K562 (cell line): ENCODE results near the gene POLD4. TPM values are rescaled to one million over a fixed set of nuclear protein-coding genes. Genes with fewer than 3 reads are reported as not detected.

ENCODE experiments used
- ATAC-seq: fragments of 200-7000 bp; cut with Tn5 transposase; 3 replicates; pipeline ENCODE4 v1.9.1; 2020; ENCODE audit warnings: moderate library complexity
- BruUV-seq: library from RNA; stranded (reverse); fragments of 400-500 nt; replicated peaks from 2 replicates; lab custom pipeline; 2021; lab: Mats Ljungman, UMichigan
- CTCF ChIA-PET: fragments of 300-600 bp; formaldehyde crosslinking; extraction: SDS; loops from one replicate; lab custom pipeline; 2021; ENCODE audit warnings: low intra/inter-chr PET ratio; lab: Yijun Ruan, JAX
- POLR2A ChIA-PET: fragments of 300-600, 350-650 bp; sonication (Branson Sonifier 250); formaldehyde crosslinking; extraction: SDS; loops from one replicate; lab custom pipeline; 2021; ENCODE audit warnings: antibody characterized with exemption, inconsistent platforms; lab: Yijun Ruan, JAX
- DNase-seq, 4 experiments: peaks; one replicate each; pipeline versions ENCODE4 v3.0.0 to v3.0.0-alpha.2; 2011 to 2018; ENCODE audit warnings: low spot score in 3 of 4, mixed read lengths in 3 of 4; ENCODE audit errors: extremely low read depth in 1 of 4
- FAIRE-seq: peaks from 2 replicates; lab custom pipeline; 2011; peaks lifted over from hg19 to GRCh38; lab: Jason Lieb, UNC
- H2AFZ ChIP-seq: 2 replicates; pipeline ENCODE4 v1.6.0; 2011; ENCODE audit warnings: low read depth, low read length, control low read depth, inconsistent platforms
- H3K27ac ChIP-seq: fragments of 200-600 bp; 3 replicates; pipeline ENCODE4 v1.8.0; 2011; ENCODE audit warnings: low read depth, mild to moderate bottlenecking, control low read depth, inconsistent platforms, low read length, moderate library complexity, mixed read lengths; ENCODE audit errors: extremely low read depth
- H3K27me3 ChIP-seq, 2 experiments: fragments of 300-600 bp in 1 of 2; 2 replicates in 1 of 2; 3 replicates in 1 of 2; pipeline versions ENCODE4 v1.6.0 to v1.8.0; 2011; ENCODE audit warnings: inconsistent platforms in 2 of 2, low read length in 2 of 2, mild to moderate bottlenecking in 1 of 2, mixed read lengths in 1 of 2, moderate library complexity in 1 of 2; ENCODE audit not compliant: control insufficient read depth in 2 of 2, insufficient read depth in 2 of 2
- H3K36me3 ChIP-seq: fragments of 300-600 bp; 3 replicates; pipeline ENCODE4 v1.8.0; 2011; ENCODE audit warnings: mild to moderate bottlenecking, low read length, inconsistent platforms; ENCODE audit not compliant: control insufficient read depth, insufficient read depth
- H3K4me1 ChIP-seq, 2 experiments: fragments of 200-600 bp in 1 of 2; replicated peaks in 1 of 2; 2 replicates in 1 of 2; 3 replicates in 1 of 2; pipeline versions ENCODE4 v1.5.1 to v1.8.0; 2011; ENCODE audit warnings: inconsistent platforms in 2 of 2, low read length in 2 of 2, mild to moderate bottlenecking in 1 of 2, mixed read lengths in 1 of 2, moderate library complexity in 1 of 2; ENCODE audit not compliant: control insufficient read depth in 2 of 2, insufficient read depth in 2 of 2
- H3K4me2 ChIP-seq: 2 replicates; pipeline ENCODE4 v1.6.1; 2011; ENCODE audit warnings: low read length, control low read depth, inconsistent platforms, mixed read lengths; ENCODE audit not compliant: insufficient read depth
- H3K4me3 ChIP-seq: fragments of 200-600 bp; sonication (generic), shearing (Covaris generic); 2 replicates; pipeline ENCODE4 v1.5.1; 2016; ENCODE audit warnings: control low read depth, inconsistent platforms
- H3K79me2 ChIP-seq: fragments of 200-600 bp; 3 replicates; pipeline ENCODE4 v1.8.0; 2011; ENCODE audit warnings: low read length, inconsistent platforms; ENCODE audit not compliant: control insufficient read depth, insufficient read depth
- H3K9ac ChIP-seq, 2 experiments: 2 replicates each; pipeline versions ENCODE4 v1.6.0 to v1.6.1; 2011; ENCODE audit warnings: low read depth in 2 of 2, low read length in 2 of 2, control low read depth in 1 of 2, inconsistent platforms in 1 of 2, mild to moderate bottlenecking in 1 of 2, mixed read lengths in 1 of 2; ENCODE audit not compliant: insufficient read depth in 1 of 2
- H3K9me1 ChIP-seq: one replicate; pipeline ENCODE4 v1.6.0; 2011; ENCODE audit warnings: inconsistent platforms, mild to moderate bottlenecking, low read length, moderate library complexity; ENCODE audit not compliant: control insufficient read depth, insufficient read depth
- H3K9me3 ChIP-seq: replicated peaks from 2 replicates; pipeline ENCODE4 v1.5.1; 2011; ENCODE audit warnings: low read depth, low read length, inconsistent platforms; ENCODE audit not compliant: control insufficient read depth, insufficient read depth
- H4K20me1 ChIP-seq: replicated peaks from 2 replicates; pipeline ENCODE4 v1.6.1; 2011; ENCODE audit warnings: low read length, inconsistent platforms, mixed read lengths; ENCODE audit not compliant: control insufficient read depth, insufficient read depth
- CHD2 ChIP-seq: IDR thresholded peaks from 2 replicates; pipeline ENCODE4 v1.6.1; 2011; ENCODE audit warnings: low read depth, low read length
- HNRNPK ChIP-seq: fragments of 200-400 bp; formaldehyde crosslinking; IDR thresholded peaks from one replicate; pipeline ENCODE4 v1.6.1; 2018; ENCODE audit warnings: mild to moderate bottlenecking, low read depth, low read length; ENCODE audit not compliant: poor library complexity, severe bottlenecking
- NONO ChIP-seq, 2 experiments: fragments of 200-400 bp in 1 of 2; fragments of 450-650 bp in 1 of 2; formaldehyde crosslinking in 1 of 2; IDR thresholded peaks; 2 replicates each; pipeline ENCODE4 v1.6.1; 2017; ENCODE audit warnings: low read depth in 2 of 2, mild to moderate bottlenecking in 2 of 2, moderate library complexity in 2 of 2, low read length in 1 of 2
- POLR2G ChIP-seq: fragments of 200-400 bp; formaldehyde crosslinking; IDR thresholded peaks from 2 replicates; pipeline ENCODE4 v1.6.1; 2017; ENCODE audit warnings: low read depth, mild to moderate bottlenecking, antibody characterized with exemption, low read length, moderate library complexity
- RBFOX2 ChIP-seq: fragments of 200-400 bp; formaldehyde crosslinking; IDR thresholded peaks from 2 replicates; pipeline ENCODE4 v1.6.1; 2017; ENCODE audit warnings: low read depth, mild to moderate bottlenecking, low read length, moderate library complexity
- SMARCA5 ChIP-seq: fragments of 450-650 bp; IDR thresholded peaks from 2 replicates; pipeline ENCODE4 v1.6.1; 2016
- ZBTB12 ChIP-seq: fragments of 250-450 bp; sonication (Bioruptor Pico); IDR thresholded peaks from 2 replicates; pipeline ENCODE4 v1.4.0; 2020
- ZBTB33 ChIP-seq: sonication (generic); formaldehyde crosslinking; IDR thresholded peaks from 2 replicates; pipeline ENCODE4 v1.8.1; 2023; ENCODE audit warnings: mild to moderate bottlenecking, missing genetic modification reagents
- WGBS: fragments of 100-300 bp; shearing (Covaris generic); methylation state at CpG from one replicate; pipeline ENCODE4 v1.1.6; 2016; ENCODE audit warnings: low coverage, mixed read lengths; ENCODE audit not compliant: insufficient coverage; ENCODE audit errors: missing lambda C conversion rate; 5-methylcytosine and 5-hydroxymethylcytosine counted together
- in situ Hi-C: fragments of 300-500 bp; cut with MboI; formaldehyde crosslinking; loops from 4 replicates; pipeline ENCODE4 v1.15.0; 2018; ENCODE audit warnings: inconsistent platforms, mixed read lengths
- intact Hi-C: fragments of 100-400 bp; cut with micrococcal nuclease; formaldehyde crosslinking; loops from 2 replicates; pipeline ENCODE4 v1.14.2; 2022
- polyA plus RNA-seq, 8 experiments: library from polyadenylated mRNA; depleted of rRNA in 4 of 8; stranded (reverse) in 5 of 8; unstranded in 3 of 8; fragments of >200 nt; fragmentation: Nextera tagmentation in 2 of 8; fragmentation: Illumina TruSeq in 1 of 8; extraction: Ambion mirVana in 2 of 8; extraction: Trizol in 1 of 8; gene quantifications; 2 replicates each; pipeline versions ENCODE4 v1.2.1 to v1.2.3, GENCODE V29; 2011 to 2014; ENCODE audit warnings: inconsistent platforms in 1 of 8, missing spikeins in 1 of 8
- total RNA-seq, 7 experiments: library from RNA; depleted of rRNA in 6 of 7; stranded (reverse); fragments of >200 nt in 6 of 7; fragmentation: Illumina TruSeq in 2 of 7; extraction: Trizol in 2 of 7; gene quantifications; 2 replicates each; pipeline versions ENCODE4 v1.2.1 to v1.2.3, GENCODE V29; 2011 to 2021; ENCODE audit warnings: low replicate concordance in 1 of 7
- TF ChIP-seq, protein P1 (sequence below), 3 experiments: fragments of 200-800 bp in 1 of 3; fragments of 250-450 bp in 1 of 3; fragments of 450-650 bp in 1 of 3; sonication (Bioruptor Pico) in 1 of 3; sonication (Bioruptor generic) in 1 of 3; formaldehyde crosslinking in 1 of 3; IDR thresholded peaks; 2 replicates each; pipeline versions ENCODE4 v1.6.1 to v1.8.0; 2016 to 2022; ENCODE audit warnings: mild to moderate bottlenecking in 2 of 3, missing genetic modification characterization in 2 of 3, missing compliant biosample characterization in 1 of 3, moderate library complexity in 1 of 3
- TF ChIP-seq, protein P2 (sequence below): sonication (generic); formaldehyde crosslinking; IDR thresholded peaks from 2 replicates; pipeline ENCODE4 v1.8.1; 2023; ENCODE audit warnings: mild to moderate bottlenecking, missing genetic modification reagents

POLD4 gene
- total and polyA plus RNA-seq, 9 of the 15 experiments (the other 6 are each of a cell fraction or from before 2014, with no cell fraction given), result 5.8 to 64.5 (median 18.3) TPM

DNA sequence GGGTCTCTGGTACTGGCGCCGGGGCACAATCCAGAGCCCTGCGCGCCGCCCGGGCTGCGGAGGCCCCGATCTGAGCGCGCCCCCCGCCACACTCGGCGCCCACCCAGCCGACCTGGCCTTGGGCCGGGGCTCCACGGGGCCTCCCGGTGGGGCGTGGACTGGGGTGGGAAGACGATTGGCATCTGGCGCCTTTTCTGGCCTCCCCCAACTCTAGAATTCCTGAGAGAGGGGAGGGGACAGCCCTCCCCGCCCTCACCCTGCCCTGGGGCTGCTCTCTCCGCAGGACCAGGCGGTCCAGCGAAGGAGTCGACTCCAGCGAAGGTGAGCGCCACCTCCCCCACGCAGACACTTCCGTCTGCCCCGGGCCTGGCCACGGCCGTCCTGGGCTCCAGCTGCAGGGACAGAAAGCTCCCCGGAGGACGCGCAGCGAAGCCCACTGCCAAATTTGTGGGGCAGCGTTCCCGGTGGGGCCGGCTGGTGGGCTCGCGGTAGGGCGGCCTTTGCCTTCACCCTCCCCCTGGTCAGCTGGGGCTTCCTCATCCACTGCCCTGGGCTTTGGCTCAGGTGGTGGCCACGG lies 49.4 kb downstream of the POLD4 start:
- H3K27me3 ChIP-seq, result no peaks in the 10 kb centered on the region
- H3K9ac ChIP-seq, result no peak overlapping the region
- POLR2A ChIA-PET, result interaction anchor here (0.6 to 0.8 kb wide), 2 partner anchors 10 to 25 kb away, joined by 4 to 5 read pairs; no protein-coding TSS in a partner anchor
- no peaks in the 10 kb centered on the region for H3K9me3 ChIP-seq
- intact Hi-C loops, result no loop called here
- peaks cover 0 to 47% of the 10 kb centered on the region in 2 experiments; a peak in 2 of 5 replicates for H3K4me1 ChIP-seq
- peak in 1 of 4 experiments; percentile 9 for DNase-seq
- in situ Hi-C loops, result no loop called here
- no peak overlapping the region for H2AFZ ChIP-seq
- no peak overlapping the region for H3K4me3 ChIP-seq
- peaks cover 32% of the 10 kb centered on the region; the same call in 2 of the 3 replicates for H3K36me3 ChIP-seq
- H3K9me1 ChIP-seq, result no peaks in the 10 kb centered on the region
- no TSS peak for BruUV-seq
- H3K79me2 ChIP-seq, result no peaks in the 10 kb centered on the region
- CTCF ChIA-PET, result no interaction called here
- WGBS, result 66% methylated on average over 27 of the region's 43 CpGs
- ATAC-seq, result peak; percentile 27; the same call in 1 of the 3 replicates
- TF ChIP-seq POLR2G (peak; percentile 21), NONO (IDR thresholded peaks at IDR 0.05; ENCODE audit: low read depth in 2 of 2, low read length in 1 of 2) (no peak), ZBTB33 (CRISPR knock-in tag) (peak; percentile 91), HNRNPK (no peak), CHD2 (no peak), ZBTB12 (CRISPR knock-in tag) (no peak), RBFOX2 (0 out of 2 replicates have a peak, but pooled peaks have one; percentile 34), SMARCA5 (no peak)
- TF ChIP-seq, protein P1, sequence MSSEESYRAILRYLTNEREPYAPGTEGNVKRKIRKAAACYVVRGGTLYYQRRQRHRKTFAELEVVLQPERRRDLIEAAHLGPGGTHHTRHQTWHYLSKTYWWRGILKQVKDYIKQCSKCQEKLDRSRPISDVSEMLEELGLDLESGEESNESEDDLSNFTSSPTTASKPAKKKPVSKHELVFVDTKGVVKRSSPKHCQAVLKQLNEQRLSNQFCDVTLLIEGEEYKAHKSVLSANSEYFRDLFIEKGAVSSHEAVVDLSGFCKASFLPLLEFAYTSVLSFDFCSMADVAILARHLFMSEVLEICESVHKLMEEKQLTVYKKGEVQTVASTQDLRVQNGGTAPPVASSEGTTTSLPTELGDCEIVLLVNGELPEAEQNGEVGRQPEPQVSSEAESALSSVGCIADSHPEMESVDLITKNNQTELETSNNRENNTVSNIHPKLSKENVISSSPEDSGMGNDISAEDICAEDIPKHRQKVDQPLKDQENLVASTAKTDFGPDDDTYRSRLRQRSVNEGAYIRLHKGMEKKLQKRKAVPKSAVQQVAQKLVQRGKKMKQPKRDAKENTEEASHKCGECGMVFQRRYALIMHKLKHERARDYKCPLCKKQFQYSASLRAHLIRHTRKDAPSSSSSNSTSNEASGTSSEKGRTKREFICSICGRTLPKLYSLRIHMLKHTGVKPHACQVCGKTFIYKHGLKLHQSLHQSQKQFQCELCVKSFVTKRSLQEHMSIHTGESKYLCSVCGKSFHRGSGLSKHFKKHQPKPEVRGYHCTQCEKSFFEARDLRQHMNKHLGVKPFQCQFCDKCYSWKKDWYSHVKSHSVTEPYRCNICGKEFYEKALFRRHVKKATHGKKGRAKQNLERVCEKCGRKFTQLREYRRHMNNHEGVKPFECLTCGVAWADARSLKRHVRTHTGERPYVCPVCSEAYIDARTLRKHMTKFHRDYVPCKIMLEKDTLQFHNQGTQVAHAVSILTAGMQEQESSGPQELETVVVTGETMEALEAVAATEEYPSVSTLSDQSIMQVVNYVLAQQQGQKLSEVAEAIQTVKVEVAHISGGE (CRISPR knock-in tag; IDR thresholded peaks at IDR 0.05), result 0 out of 6 replicates have a peak, but pooled peaks of 1 of the 3 experiments have one; percentile 37
- TF ChIP-seq, protein P2, sequence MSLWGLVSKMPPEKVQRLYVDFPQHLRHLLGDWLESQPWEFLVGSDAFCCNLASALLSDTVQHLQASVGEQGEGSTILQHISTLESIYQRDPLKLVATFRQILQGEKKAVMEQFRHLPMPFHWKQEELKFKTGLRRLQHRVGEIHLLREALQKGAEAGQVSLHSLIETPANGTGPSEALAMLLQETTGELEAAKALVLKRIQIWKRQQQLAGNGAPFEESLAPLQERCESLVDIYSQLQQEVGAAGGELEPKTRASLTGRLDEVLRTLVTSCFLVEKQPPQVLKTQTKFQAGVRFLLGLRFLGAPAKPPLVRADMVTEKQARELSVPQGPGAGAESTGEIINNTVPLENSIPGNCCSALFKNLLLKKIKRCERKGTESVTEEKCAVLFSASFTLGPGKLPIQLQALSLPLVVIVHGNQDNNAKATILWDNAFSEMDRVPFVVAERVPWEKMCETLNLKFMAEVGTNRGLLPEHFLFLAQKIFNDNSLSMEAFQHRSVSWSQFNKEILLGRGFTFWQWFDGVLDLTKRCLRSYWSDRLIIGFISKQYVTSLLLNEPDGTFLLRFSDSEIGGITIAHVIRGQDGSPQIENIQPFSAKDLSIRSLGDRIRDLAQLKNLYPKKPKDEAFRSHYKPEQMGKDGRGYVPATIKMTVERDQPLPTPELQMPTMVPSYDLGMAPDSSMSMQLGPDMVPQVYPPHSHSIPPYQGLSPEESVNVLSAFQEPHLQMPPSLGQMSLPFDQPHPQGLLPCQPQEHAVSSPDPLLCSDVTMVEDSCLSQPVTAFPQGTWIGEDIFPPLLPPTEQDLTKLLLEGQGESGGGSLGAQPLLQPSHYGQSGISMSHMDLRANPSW (CRISPR knock-in tag), result no peak
- no peak overlapping the region for H3K27ac ChIP-seq
- no peak overlapping the region for H3K4me2 ChIP-seq
- no peaks in the 10 kb centered on the region for H4K20me1 ChIP-seq
- no peak for FAIRE-seq
